Measurements from ENCODE around the gene ATF7.

- TF ChIP-seq POLR2A (IDR thresholded peaks at IDR 0.05) (no peak), CTCF (IDR thresholded peaks at IDR 0.05) (no peak)
Measured at GRCh38 chr12:53603804-53604203, 22.4 kb downstream of the ATF7 start.
